ENCODE measurements around the gene VAPB. TPM values are rescaled to one million over a fixed set of nuclear protein-coding genes. Genes with fewer than 3 reads are reported as not detected.
A peak's percentile ranks its signal among the peaks of the same experiment; 100 is the strongest.

Gene VAPB, protein sequence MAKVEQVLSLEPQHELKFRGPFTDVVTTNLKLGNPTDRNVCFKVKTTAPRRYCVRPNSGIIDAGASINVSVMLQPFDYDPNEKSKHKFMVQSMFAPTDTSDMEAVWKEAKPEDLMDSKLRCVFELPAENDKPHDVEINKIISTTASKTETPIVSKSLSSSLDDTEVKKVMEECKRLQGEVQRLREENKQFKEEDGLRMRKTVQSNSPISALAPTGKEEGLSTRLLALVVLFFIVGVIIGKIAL
- total RNA-seq: 10 to 100 TPM; 31.0 to 39.1 TPM

DNA sequence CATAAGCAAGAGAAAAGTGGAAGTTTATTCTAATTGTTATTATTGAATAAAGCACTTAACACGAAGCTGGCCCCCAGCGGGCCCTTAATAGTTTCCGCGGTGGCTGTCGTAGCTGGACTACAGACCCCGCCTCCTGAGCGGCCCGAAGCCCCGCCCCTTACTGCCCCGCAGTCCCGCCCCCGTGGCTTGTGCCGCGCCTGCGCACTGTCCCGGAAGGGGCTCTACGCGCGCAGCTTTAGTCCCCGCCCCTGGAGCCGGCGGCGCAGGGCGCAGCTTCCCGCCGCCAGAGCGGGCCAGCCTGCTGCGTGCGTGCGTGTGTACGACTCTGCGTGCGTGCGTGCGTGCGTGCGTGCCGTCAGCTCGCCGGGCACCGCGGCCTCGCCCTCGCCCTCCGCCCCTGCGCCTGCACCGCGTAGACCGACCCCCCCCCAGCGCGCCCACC lies at the start of gene VAPB:
Gene VAPB, plus strand, starts transcription at position 348 of the 442 bp plus-strand sequence. CDS start 231 bp downstream, outside the sequence.
- Mint-ChIP-seq H3K9me3 (no peaks in the 10 kb centered on the region), H3K27ac (peak within 1 kb of the TSS; percentile 98), H3K4me3 (peak within 1 kb of the TSS; percentile 88), H3K36me3 (ENCODE audit: low read depth) (peaks cover 33% of the 10 kb centered on the region), H3K27me3 (peaks cover 3% of the 10 kb centered on the region), H3K4me1 (peaks cover 36% of the 10 kb centered on the region)
- peak; percentile 94 for DNase-seq
- CTCF ChIA-PET: interaction anchor here (0.8 to 1.0 kb wide), 3 partner anchors 30 to 151 kb away, joined by 3 read pairs; no protein-coding TSS in a partner anchor
- POLR2A ChIA-PET: interaction anchor here (0.8 kb wide), 2 partner anchors 9 to 263 kb away, joined by 5 to 7 read pairs; partner anchors contain the start of gene STX16

- CTCF ChIA-PET: interaction anchor here (0.6 to 2.3 kb wide), 2 partner anchors 8 to 973 kb away, joined by 4 to 7 read pairs; no protein-coding TSS in a partner anchor
- no peak overlapping the region for H3K27ac Mint-ChIP-seq
- H3K4me1 Mint-ChIP-seq: peaks cover 14% of the 10 kb centered on the region
Measured at GRCh38 chr20:58339741-58340140, 49.3 kb upstream of the VAPB start.

GRCh38 chr20:58340151-58340550 lies 48.9 kb upstream of the VAPB start:
- H3K4me1 Mint-ChIP-seq: peaks cover 14% of the 10 kb centered on the region
- POLR2A ChIA-PET: no interaction called here
- H3K36me3 Mint-ChIP-seq (ENCODE audit: low read depth): peaks cover 26% of the 10 kb centered on the region
- peak overlapping the region; percentile 31 for H3K27ac Mint-ChIP-seq
- H3K27me3 Mint-ChIP-seq: no peaks in the 10 kb centered on the region
- H3K4me3 Mint-ChIP-seq: no peak overlapping the region
- peaks cover 6% of the 10 kb centered on the region for H3K9me3 Mint-ChIP-seq
- DNase-seq: no peak
- CTCF ChIA-PET: interaction anchor here (0.6 to 2.3 kb wide), 2 partner anchors 9 to 973 kb away, joined by 4 to 7 read pairs; no protein-coding TSS in a partner anchor

More at GRCh38 chr20:58339741-58340140, 49.3 kb upstream of the VAPB start:
- DNase-seq: no peak
- H3K27me3 Mint-ChIP-seq: no peaks in the 10 kb centered on the region
- POLR2A ChIA-PET: no interaction called here
- peaks cover 6% of the 10 kb centered on the region for H3K9me3 Mint-ChIP-seq
- H3K4me3 Mint-ChIP-seq: no peak overlapping the region
- H3K36me3 Mint-ChIP-seq (ENCODE audit: low read depth): peaks cover 22% of the 10 kb centered on the region

- no peak for DNase-seq
- Mint-ChIP-seq H3K4me3 (no peak overlapping the region), H3K4me1 (peaks cover 14% of the 10 kb centered on the region), H3K9me3 (peaks cover 6% of the 10 kb centered on the region), H3K36me3 (ENCODE audit: low read depth) (peaks cover 33% of the 10 kb centered on the region), H3K27ac (peak overlapping the region; percentile 15), H3K27me3 (no peaks in the 10 kb centered on the region)
- POLR2A ChIA-PET: no interaction called here
- CTCF ChIA-PET: interaction anchor here (1.0 to 2.3 kb wide), 2 partner anchors 9 to 46 kb away, joined by 4 to 7 read pairs; no protein-coding TSS in a partner anchor
Measured at GRCh38 chr20:58340853-58341252, 48.2 kb upstream of the VAPB start.

- CTCF ChIA-PET: interaction anchor here (0.9 kb wide), 1 partner anchor 21 kb away, joined by 3 read pairs; no protein-coding TSS in a partner anchor
- H3K4me3 Mint-ChIP-seq: no peak overlapping the region
- H3K9me3 Mint-ChIP-seq: peaks cover 6% of the 10 kb centered on the region
- DNase-seq: no peak
- peaks cover 43% of the 10 kb centered on the region for H3K36me3 Mint-ChIP-seq (ENCODE audit: low read depth)
- peak overlapping the region; percentile 26 for H3K27ac Mint-ChIP-seq
- POLR2A ChIA-PET: no interaction called here
- H3K4me1 Mint-ChIP-seq: peaks cover 14% of the 10 kb centered on the region
- H3K27me3 Mint-ChIP-seq: no peaks in the 10 kb centered on the region
Measured at GRCh38 chr20:58342104-58342945, 46.7 kb upstream of the VAPB start.

- H3K27ac Mint-ChIP-seq: no peak overlapping the region
Measured at GRCh38 chr20:58344741-58345140, 44.3 kb upstream of the VAPB start.

DNA sequence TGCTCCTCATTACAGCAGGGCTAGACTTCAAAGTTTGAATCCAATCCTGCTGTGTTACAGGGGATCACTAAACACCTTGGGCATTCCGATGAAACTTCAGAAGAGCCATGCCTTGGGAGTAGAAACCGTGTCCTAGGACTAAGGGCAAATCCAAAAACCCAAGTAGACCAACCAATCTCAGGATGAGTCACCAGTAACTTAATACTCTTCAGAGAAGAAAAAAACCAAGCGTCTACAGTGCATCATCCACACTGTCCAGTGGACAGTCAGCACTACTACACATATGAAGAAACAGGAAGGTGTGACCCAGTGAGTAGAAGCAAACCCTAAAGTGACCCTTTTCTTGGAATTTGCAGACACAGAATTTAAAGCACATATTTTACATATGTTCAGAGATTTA lies 39.5 kb upstream of the VAPB start:
- CTCF ChIA-PET: interaction anchor here (0.8 to 1.3 kb wide), 3 partner anchors 56 to 131 kb away, joined by 3 to 5 read pairs (median 3); no protein-coding TSS in a partner anchor
- no peaks in the 10 kb centered on the region for H3K27me3 Mint-ChIP-seq
- no peaks in the 10 kb centered on the region for H3K4me1 Mint-ChIP-seq
- H3K4me3 Mint-ChIP-seq: no peak overlapping the region
- peaks cover 45% of the 10 kb centered on the region for H3K36me3 Mint-ChIP-seq (ENCODE audit: low read depth)
- POLR2A ChIA-PET: no interaction called here
- DNase-seq: no peak
- no peaks in the 10 kb centered on the region for H3K9me3 Mint-ChIP-seq
- H3K27ac Mint-ChIP-seq: no peak overlapping the region

More at GRCh38 chr20:58344741-58345140, 44.3 kb upstream of the VAPB start:
- ChIA-PET POLR2A (no interaction called here), CTCF (interaction anchor here (1.0 kb wide), 2 partner anchors 24 to 57 kb away, joined by 3 read pairs; no protein-coding TSS in a partner anchor)
- H3K9me3 Mint-ChIP-seq: peaks cover 6% of the 10 kb centered on the region
- H3K36me3 Mint-ChIP-seq (ENCODE audit: low read depth): peaks cover 49% of the 10 kb centered on the region
- DNase-seq: no peak
- H3K4me3 Mint-ChIP-seq: no peak overlapping the region
- H3K4me1 Mint-ChIP-seq: peaks cover 14% of the 10 kb centered on the region
- no peaks in the 10 kb centered on the region for H3K27me3 Mint-ChIP-seq

DNA sequence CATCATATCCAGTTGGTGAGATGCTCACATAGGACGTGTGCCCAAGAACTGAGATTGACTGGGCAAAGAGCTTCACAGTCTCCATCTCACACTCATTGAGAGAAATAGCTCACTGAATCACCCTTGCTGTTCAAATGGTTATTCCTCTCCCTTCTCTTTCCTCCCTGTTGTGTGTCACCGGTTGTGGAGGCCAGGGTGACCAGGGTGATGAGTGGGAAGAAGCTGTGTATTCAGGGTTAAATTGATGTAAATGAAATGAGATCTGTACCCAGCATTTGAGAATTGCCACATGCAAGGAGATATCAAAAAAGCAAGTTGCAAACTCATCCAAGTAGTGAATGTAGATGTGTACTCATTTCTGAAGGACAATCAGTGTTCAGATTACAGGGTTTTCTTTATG lies 36.6 kb upstream of the VAPB start:
- Mint-ChIP-seq H3K27ac (no peak overlapping the region), H3K36me3 (ENCODE audit: low read depth) (peaks cover 26% of the 10 kb centered on the region), H3K4me1 (no peaks in the 10 kb centered on the region), H3K9me3 (no peaks in the 10 kb centered on the region), H3K4me3 (no peak overlapping the region), H3K27me3 (no peaks in the 10 kb centered on the region)
- DNase-seq: no peak
- CTCF ChIA-PET: interaction anchor here (1.1 kb wide), 1 partner anchor 10 kb away, joined by 3 read pairs; no protein-coding TSS in a partner anchor
- POLR2A ChIA-PET: no interaction called here

GRCh38 chr20:58359441-58359840 lies 29.6 kb upstream of the VAPB start:
- DNase-seq: no peak
- no peaks in the 10 kb centered on the region for H3K4me1 Mint-ChIP-seq
- POLR2A ChIA-PET: no interaction called here
- H3K4me3 Mint-ChIP-seq: no peak overlapping the region
- no peaks in the 10 kb centered on the region for H3K27me3 Mint-ChIP-seq
- no peaks in the 10 kb centered on the region for H3K9me3 Mint-ChIP-seq
- CTCF ChIA-PET: interaction anchor here (0.7 to 0.9 kb wide), 2 partner anchors 291 to 293 kb away, joined by 3 read pairs; no protein-coding TSS in a partner anchor
- H3K36me3 Mint-ChIP-seq (ENCODE audit: low read depth): peaks cover 33% of the 10 kb centered on the region
- H3K27ac Mint-ChIP-seq: no peak overlapping the region

DNA sequence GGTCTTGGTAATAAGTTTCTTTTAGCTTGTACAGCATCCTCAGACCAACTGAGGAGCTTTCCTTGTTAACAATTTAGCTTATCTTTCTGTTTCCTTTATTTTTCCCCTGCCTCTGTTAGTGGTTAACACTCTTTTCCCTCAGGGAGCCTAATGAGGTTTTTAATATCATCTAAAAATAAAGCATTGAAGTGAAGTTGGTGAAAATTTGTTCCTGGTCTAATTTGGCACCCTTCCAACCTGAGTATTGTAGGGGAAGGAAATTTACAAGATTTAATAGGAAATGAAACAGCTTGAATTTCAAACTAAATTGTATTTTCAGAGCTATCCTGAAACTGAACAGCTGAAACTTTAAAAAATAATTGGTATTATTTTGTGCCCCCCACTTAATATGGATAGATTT lies 28.1 kb upstream of the VAPB start:
- POLR2A ChIA-PET: no interaction called here
- Mint-ChIP-seq H3K9me3 (no peaks in the 10 kb centered on the region), H3K4me1 (no peaks in the 10 kb centered on the region), H3K36me3 (ENCODE audit: low read depth) (peaks cover 29% of the 10 kb centered on the region), H3K27ac (no peak overlapping the region), H3K4me3 (no peak overlapping the region), H3K27me3 (no peaks in the 10 kb centered on the region)
- DNase-seq: no peak
- CTCF ChIA-PET: interaction anchor here (0.6 to 1.3 kb wide), 2 partner anchors 89 to 123 kb away, joined by 3 read pairs; no protein-coding TSS in a partner anchor

DNA sequence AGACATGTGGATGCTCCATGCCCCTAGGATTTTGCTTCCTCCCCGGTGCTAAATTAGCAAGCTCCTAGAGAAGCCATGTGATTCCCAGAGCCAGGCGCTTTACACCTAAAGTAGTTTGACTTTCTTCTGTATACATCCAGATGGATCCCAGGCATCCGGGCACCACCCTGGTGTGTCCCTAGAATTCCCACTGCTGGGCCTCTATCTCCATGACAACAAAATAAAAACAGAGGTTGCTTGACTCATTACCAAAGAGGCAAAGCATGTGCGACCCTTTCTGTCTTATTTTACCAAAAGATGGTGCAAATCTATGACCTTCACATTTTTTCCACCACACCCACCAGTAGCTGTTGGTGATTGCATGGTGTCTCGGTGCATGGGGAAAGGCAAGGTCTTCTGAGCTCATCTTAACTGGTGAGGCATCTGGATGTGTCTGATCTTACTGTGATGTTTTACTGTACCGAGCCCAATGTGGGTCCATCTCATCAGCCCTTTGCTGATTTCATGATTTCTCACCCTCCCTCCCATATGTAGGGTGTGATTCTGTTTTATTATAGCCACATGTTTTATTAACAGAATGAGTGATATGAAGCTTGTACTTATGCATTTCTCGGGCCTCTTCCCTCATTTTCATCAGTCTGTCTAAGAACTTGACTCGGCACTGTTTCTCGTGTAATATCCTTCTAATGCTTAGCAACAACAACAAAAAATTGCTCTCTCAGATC lies 27.4 kb upstream of the VAPB start:
- Mint-ChIP-seq H3K27me3 (no peaks in the 10 kb centered on the region), H3K4me1 (no peaks in the 10 kb centered on the region), H3K4me3 (no peak overlapping the region), H3K27ac (no peak overlapping the region), H3K9me3 (no peaks in the 10 kb centered on the region), H3K36me3 (ENCODE audit: low read depth) (peaks cover 34% of the 10 kb centered on the region)
- no peak for DNase-seq
- ChIA-PET CTCF (interaction anchor here (0.7 to 1.1 kb wide), 3 partner anchors 12 to 66 kb away, joined by 3 read pairs; no protein-coding TSS in a partner anchor), POLR2A (interaction anchor here (0.5 kb wide), 1 partner anchor 31 kb away, joined by 3 read pairs; no protein-coding TSS in a partner anchor)

- CTCF ChIA-PET: interaction anchor here (0.8 to 1.1 kb wide), 3 partner anchors 9 to 66 kb away, joined by 3 read pairs; no protein-coding TSS in a partner anchor
- no peak overlapping the region for H3K27ac Mint-ChIP-seq
Measured at GRCh38 chr20:58362206-58362516, 26.9 kb upstream of the VAPB start.

More at GRCh38 chr20:58362206-58362516, 26.9 kb upstream of the VAPB start:
- Mint-ChIP-seq H3K9me3 (no peaks in the 10 kb centered on the region), H3K27me3 (no peaks in the 10 kb centered on the region), H3K36me3 (ENCODE audit: low read depth) (peaks cover 32% of the 10 kb centered on the region), H3K4me3 (no peak overlapping the region), H3K4me1 (no peaks in the 10 kb centered on the region)
- DNase-seq: no peak
- POLR2A ChIA-PET: interaction anchor here (0.5 kb wide), 1 partner anchor 32 kb away, joined by 3 read pairs; no protein-coding TSS in a partner anchor

Measured in activated CD4-positive, alpha-beta T cell treated with anti-CD3 and anti-CD28 coated beads, Interleukin-2, amount 10 ng/mL, durations not matched to agents 7 days and 5 days (primary cell).